NCI-H345 treated with DMSO at 0.1 percent for 48 hours (cell line): ENCODE data around the gene RPS6KA6.

ENCODE experiments used
- DNase-seq: peaks from one replicate; lab custom pipeline; 2025; ENCODE audit not compliant: unreplicated experiment; lab: John Stamatoyannopoulos, UW

The RPS6KA6 gene

GRCh38 chrX:84165711-84166110, 22.3 kb downstream of the RPS6KA6 start:
- no peak for DNase-seq

- DNase-seq = no peak
Observed at GRCh38 chrX:84162401-84162800, 25.6 kb downstream of the RPS6KA6 start.

GRCh38 chrX:84161641-84162040, 26.4 kb downstream of the RPS6KA6 start:
- no peak for DNase-seq

- DNase-seq = no peak
Observed at GRCh38 chrX:84160736-84161135, 27.3 kb downstream of the RPS6KA6 start.

- DNase-seq = no peak
Observed at GRCh38 chrX:84156821-84157220, 31.2 kb downstream of the RPS6KA6 start.

GRCh38 chrX:84155938-84156337, 32.1 kb downstream of the RPS6KA6 start:
- no peak for DNase-seq

GRCh38 chrX:84153538-84153937, 34.5 kb downstream of the RPS6KA6 start:
- no peak for DNase-seq

GRCh38 chrX:84144991-84145390, 43.0 kb downstream of the RPS6KA6 start:
- no peak for DNase-seq

GRCh38 chrX:84144281-84144680, 43.7 kb downstream of the RPS6KA6 start:
- no peak for DNase-seq

GRCh38 chrX:84133023-84133422, 55.0 kb downstream of the RPS6KA6 start:
- DNase-seq = no peak

GRCh38 chrX:84123585-84123984, 64.4 kb downstream of the RPS6KA6 start:
- DNase-seq = no peak

GRCh38 chrX:84118769-84119168, 69.2 kb downstream of the RPS6KA6 start:
- DNase-seq = no peak

GRCh38 chrX:84118315-84118714, 69.7 kb downstream of the RPS6KA6 start:
- DNase-seq = no peak

- DNase-seq = no peak
Observed at GRCh38 chrX:84108584-84108983, 79.4 kb downstream of the RPS6KA6 start.

GRCh38 chrX:84099120-84099519, 88.9 kb downstream of the RPS6KA6 start:
- DNase-seq = no peak

GRCh38 chrX:84079479-84080197, 108.4 kb downstream of the RPS6KA6 start:
- DNase-seq = peak; percentile 12

- no peak for DNase-seq
Observed at GRCh38 chrX:84078991-84079390, 109.0 kb downstream of the RPS6KA6 start.

- no peak for DNase-seq
Observed at GRCh38 chrX:84064814-84065213, 123.2 kb downstream of the RPS6KA6 start.

GRCh38 chrX:84064164-84064563, 123.8 kb downstream of the RPS6KA6 start:
- DNase-seq = no peak

GRCh38 chrX:84047339-84047738, 140.7 kb downstream of the RPS6KA6 start:
- no peak for DNase-seq

GRCh38 chrX:84046403-84046984, 141.5 kb downstream of the RPS6KA6 start:
- DNase-seq = peak; percentile 28

- no peak for DNase-seq
Observed at GRCh38 chrX:84044051-84044450, 143.9 kb downstream of the RPS6KA6 start.
